NB4 (cell line): Measurements from ENCODE around the gene NTN1.

Experiments
- MYC ChIP-seq: IDR thresholded peaks from 2 replicates; pipeline ENCODE4 v1.6.1; 2011; ENCODE audit warnings: low read depth, low read length
- POLR2A ChIP-seq: IDR thresholded peaks from 2 replicates; pipeline ENCODE4 v1.6.1; 2011; ENCODE audit warnings: mild to moderate bottlenecking; ENCODE audit not compliant: insufficient read length; ENCODE audit errors: extremely low read depth
- TF ChIP-seq, protein P1 (sequence below): IDR thresholded peaks from one replicate; pipeline ENCODE4 v1.5.1; 2012; ENCODE audit warnings: low read depth, low read length
- TF ChIP-seq, protein P2 (sequence below): IDR thresholded peaks from 2 replicates; pipeline ENCODE4 v1.6.1; 2011; ENCODE audit warnings: low read depth, low read length

DNA sequence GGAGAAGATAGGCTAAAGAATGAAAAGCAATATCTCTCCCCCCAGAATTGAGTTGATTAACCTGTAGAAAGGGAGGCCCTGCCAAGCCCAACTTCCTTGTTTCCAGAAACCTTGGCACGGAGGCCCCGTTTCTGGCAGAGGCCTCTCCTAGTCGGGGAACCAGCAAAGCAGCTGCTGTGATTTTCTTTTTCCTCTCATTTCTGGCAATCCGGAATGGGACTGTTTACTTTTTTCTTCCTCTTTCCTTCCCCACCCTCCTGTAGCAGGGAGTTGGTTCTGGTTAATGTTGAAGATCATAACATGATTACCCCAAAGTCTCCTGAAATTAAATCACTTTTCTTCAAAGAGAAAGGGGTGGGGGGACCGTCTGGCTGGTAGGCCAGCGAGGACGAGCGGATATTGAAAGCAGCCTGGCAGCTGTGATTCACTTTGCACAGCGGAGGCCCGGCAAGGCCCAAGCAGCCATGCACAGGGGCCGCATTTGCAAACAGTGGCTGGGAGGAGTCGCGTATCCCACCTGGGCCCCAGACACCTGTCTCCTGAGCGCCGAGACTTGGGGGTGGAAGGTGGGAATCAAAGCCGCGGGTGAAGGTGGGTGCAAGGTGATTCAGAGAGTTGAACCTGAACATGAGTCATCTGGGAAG lies 51.5 kb downstream of the NTN1 start:
- TF ChIP-seq, protein P1, sequence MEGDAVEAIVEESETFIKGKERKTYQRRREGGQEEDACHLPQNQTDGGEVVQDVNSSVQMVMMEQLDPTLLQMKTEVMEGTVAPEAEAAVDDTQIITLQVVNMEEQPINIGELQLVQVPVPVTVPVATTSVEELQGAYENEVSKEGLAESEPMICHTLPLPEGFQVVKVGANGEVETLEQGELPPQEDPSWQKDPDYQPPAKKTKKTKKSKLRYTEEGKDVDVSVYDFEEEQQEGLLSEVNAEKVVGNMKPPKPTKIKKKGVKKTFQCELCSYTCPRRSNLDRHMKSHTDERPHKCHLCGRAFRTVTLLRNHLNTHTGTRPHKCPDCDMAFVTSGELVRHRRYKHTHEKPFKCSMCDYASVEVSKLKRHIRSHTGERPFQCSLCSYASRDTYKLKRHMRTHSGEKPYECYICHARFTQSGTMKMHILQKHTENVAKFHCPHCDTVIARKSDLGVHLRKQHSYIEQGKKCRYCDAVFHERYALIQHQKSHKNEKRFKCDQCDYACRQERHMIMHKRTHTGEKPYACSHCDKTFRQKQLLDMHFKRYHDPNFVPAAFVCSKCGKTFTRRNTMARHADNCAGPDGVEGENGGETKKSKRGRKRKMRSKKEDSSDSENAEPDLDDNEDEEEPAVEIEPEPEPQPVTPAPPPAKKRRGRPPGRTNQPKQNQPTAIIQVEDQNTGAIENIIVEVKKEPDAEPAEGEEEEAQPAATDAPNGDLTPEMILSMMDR = no peak
- TF ChIP-seq, protein P2, sequence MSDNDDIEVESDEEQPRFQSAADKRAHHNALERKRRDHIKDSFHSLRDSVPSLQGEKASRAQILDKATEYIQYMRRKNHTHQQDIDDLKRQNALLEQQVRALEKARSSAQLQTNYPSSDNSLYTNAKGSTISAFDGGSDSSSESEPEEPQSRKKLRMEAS = no peak
- TF ChIP-seq POLR2A = no peak
- no peak for TF ChIP-seq MYC
